ENCODE measurements around the gene NEDD4.

GRCh38 chr15:56038015-56038414, 44.6 kb upstream of the NEDD4 start:
- no peak for TF ChIP-seq YY1 (IDR thresholded peaks at IDR 0.05; ENCODE audit: insufficient read depth, insufficient read length)
- TF ChIP-seq SUZ12 (IDR thresholded peaks at IDR 0.05; ENCODE audit: extremely low read depth, insufficient read depth, insufficient read length), result no peak
